Common myeloid progenitor, CD34-positive (primary cell): ENCODE data around the gene CFH.
"Not testable (repeated sequence)": the region's sequence is repeated elsewhere in the genome, so short reads cannot be mapped to it uniquely, and the experiment has no call there.

Source experiments
- CTCF ChIA-PET: fragments of 350-600 bp; sonication (Branson Sonifier 250); formaldehyde crosslinking; loops from one replicate; lab custom pipeline; 2021; ENCODE audit warnings: antibody characterized with exemption; lab: Charles Lee
- POLR2A ChIA-PET: fragments of 350-600 bp; sonication (Branson Sonifier 250); formaldehyde crosslinking; loops from one replicate; lab custom pipeline; 2021; ENCODE audit warnings: antibody characterized with exemption; lab: Charles Lee
- DNase-seq, 3 donors: peaks; one replicate each; pipeline versions ENCODE4 v3.0.0 to v3.0.0-alpha.2; 2013
- H3K27ac ChIP-seq, 2 experiments: 1 replicate in 1 of 2; 2 replicates in 1 of 2; pipeline ENCODE4 v1.7.0; 2013; ENCODE audit warnings: inconsistent platforms in 2 of 2, low read length in 2 of 2, mild to moderate bottlenecking in 2 of 2, low read depth in 1 of 2, moderate library complexity in 1 of 2; ENCODE audit not compliant: severe bottlenecking in 2 of 2, insufficient read depth in 1 of 2, poor library complexity in 1 of 2
- H3K27me3 ChIP-seq, 5 experiments: replicated peaks in 2 of 5; 1 replicate in 3 of 5; 2 replicates in 2 of 5; pipeline versions ENCODE4 v1.6.1 to v1.7.0; 2013; ENCODE audit warnings: low read length in 4 of 5, mild to moderate bottlenecking in 2 of 5, moderate library complexity in 2 of 5, inconsistent platforms in 1 of 5; ENCODE audit not compliant: insufficient read depth in 5 of 5, control insufficient read depth in 4 of 5
- H3K36me3 ChIP-seq, 4 experiments: 1 replicate in 2 of 4; 2 replicates in 2 of 4; pipeline versions ENCODE4 v1.6.1 to v1.7.0; 2013; ENCODE audit warnings: low read length in 3 of 4, control low read depth in 1 of 4, mild to moderate bottlenecking in 1 of 4; ENCODE audit not compliant: control insufficient read depth in 4 of 4, insufficient read depth in 4 of 4
- H3K4me1 ChIP-seq, 4 experiments: 1 replicate in 3 of 4; 2 replicates in 1 of 4; pipeline versions ENCODE4 v1.6.1 to v1.7.1; 2013; ENCODE audit warnings: low read length in 3 of 4, mild to moderate bottlenecking in 3 of 4, control low read depth in 1 of 4, inconsistent platforms in 1 of 4, moderate library complexity in 1 of 4; ENCODE audit not compliant: control insufficient read depth in 4 of 4, insufficient read depth in 4 of 4; ENCODE audit errors: control extremely low read depth in 1 of 4
- H3K4me3 ChIP-seq, 7 experiments: 1 replicate in 4 of 7; 2 replicates in 3 of 7; pipeline versions ENCODE4 v1.5.1 to v1.7.0; 2013; ENCODE audit warnings: mild to moderate bottlenecking in 7 of 7, low read length in 6 of 7, moderate library complexity in 6 of 7, inconsistent platforms in 2 of 7, low read depth in 2 of 7, control low read depth in 1 of 7; ENCODE audit not compliant: insufficient read depth in 4 of 7, control insufficient read depth in 1 of 7; ENCODE audit errors: extremely low read depth in 1 of 7
- H3K9me3 ChIP-seq, 5 experiments: 1 replicate in 4 of 5; 2 replicates in 1 of 5; pipeline versions ENCODE4 v1.6.1 to v1.7.1; 2013; ENCODE audit warnings: low read length in 4 of 5, mild to moderate bottlenecking in 2 of 5, inconsistent platforms in 1 of 5, low read depth in 1 of 5, moderate library complexity in 1 of 5; ENCODE audit not compliant: control insufficient read depth in 4 of 5, insufficient read depth in 2 of 5; ENCODE audit errors: control extremely low read depth in 1 of 5
- WGBS: methylation state at CpG from one replicate; pipeline ENCODE4 v1.1.5; 2013; ENCODE audit not compliant: insufficient coverage; 5-methylcytosine and 5-hydroxymethylcytosine counted together

Gene CFH

DNA sequence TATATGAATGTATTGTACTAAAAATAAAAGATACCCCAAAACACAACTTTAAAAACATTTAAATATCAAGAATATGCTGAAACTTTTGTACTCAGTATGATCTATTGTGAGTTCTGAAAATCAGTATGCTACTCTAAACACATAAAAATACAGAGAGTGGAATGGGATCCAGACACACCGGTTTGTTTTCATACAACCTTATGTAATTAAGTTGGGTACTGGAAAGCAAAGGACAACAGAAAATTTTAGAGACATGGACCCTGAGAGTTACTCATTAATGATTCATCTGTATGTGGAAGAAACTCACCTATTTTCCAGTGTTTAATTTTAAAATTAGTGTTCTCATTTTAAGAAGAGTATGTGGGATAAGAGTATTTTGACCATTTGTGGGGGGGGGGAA lies 121.9 kb downstream of the CFH start:
- no peak overlapping the region for H3K27ac ChIP-seq
- no peaks in the 10 kb centered on the region for H3K36me3 ChIP-seq
- WGBS: no CpG with 5 or more reads among the region's 1 CpG
- no peaks in the 10 kb centered on the region for H3K27me3 ChIP-seq
- no peak overlapping the region for H3K4me3 ChIP-seq
- CTCF ChIA-PET: no interaction called here
- POLR2A ChIA-PET: no interaction called here
- H3K4me1 ChIP-seq: no peaks in the 10 kb centered on the region
- DNase-seq: no peak
- no peaks in the 10 kb centered on the region for H3K9me3 ChIP-seq

DNA sequence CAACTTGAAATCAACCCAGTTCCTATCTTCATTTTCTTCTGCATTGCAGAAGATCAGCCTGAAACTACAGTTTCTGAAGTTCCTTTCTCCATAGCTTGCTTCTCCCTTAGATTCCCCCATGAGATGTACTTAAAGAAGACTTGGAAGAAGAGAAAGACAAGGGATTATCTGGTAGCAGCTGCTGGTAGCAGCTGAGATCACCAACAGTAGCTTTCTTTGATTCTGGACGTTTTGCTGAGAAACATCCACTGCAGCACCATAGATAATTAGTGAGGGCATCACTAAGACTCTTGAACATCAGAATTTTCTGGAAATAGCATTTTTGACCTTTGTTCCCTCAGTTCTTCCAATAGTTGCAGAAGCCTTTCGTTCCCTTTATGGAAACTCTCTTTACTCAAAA lies 122.3 kb downstream of the CFH start:
- no peak overlapping the region for H3K27ac ChIP-seq
- DNase-seq: no peak
- no peaks in the 10 kb centered on the region for H3K36me3 ChIP-seq
- H3K9me3 ChIP-seq: no peaks in the 10 kb centered on the region
- H3K4me3 ChIP-seq: no peak overlapping the region
- no peaks in the 10 kb centered on the region for H3K27me3 ChIP-seq
- WGBS: no CpG with 5 or more reads among the region's 2 CpGs
- H3K4me1 ChIP-seq: no peaks in the 10 kb centered on the region
- POLR2A ChIA-PET: no interaction called here
- CTCF ChIA-PET: no interaction called here

DNA sequence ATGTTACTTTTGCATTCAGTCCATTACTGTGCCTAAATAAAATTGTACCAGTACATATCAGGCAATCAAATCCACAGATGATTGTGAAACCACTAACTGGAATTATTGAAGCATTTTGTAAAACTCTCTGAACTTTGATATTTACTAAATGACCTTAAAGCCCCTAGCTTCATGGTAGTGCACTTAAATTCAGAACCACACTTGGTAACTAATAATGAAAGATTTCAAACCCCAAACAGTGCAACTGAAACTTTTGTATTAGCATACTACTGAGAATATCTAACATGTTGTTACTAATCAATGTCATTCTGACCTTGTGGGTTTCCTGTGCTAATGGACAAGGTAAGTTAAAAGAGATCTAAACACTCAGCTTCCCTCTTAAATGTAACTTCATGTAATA lies 122.8 kb downstream of the CFH start, which contains the start of gene CFHR3:
CFHR3 (plus strand) TSS at position 238 of the 400 bp plus-strand sequence; CDS start at position 285, 47 bp downstream.
- POLR2A ChIA-PET: no interaction called here
- no peaks in the 10 kb centered on the region for H3K27me3 ChIP-seq
- no peak within 1 kb of the TSS for H3K4me3 ChIP-seq
- H3K9me3 ChIP-seq: no peaks in the 10 kb centered on the region
- H3K4me1 ChIP-seq: no peaks in the 10 kb centered on the region
- CTCF ChIA-PET: no interaction called here
- no peaks in the 10 kb centered on the region for H3K36me3 ChIP-seq
- DNase-seq: no peak
- H3K27ac ChIP-seq: no peak within 1 kb of the TSS

DNA sequence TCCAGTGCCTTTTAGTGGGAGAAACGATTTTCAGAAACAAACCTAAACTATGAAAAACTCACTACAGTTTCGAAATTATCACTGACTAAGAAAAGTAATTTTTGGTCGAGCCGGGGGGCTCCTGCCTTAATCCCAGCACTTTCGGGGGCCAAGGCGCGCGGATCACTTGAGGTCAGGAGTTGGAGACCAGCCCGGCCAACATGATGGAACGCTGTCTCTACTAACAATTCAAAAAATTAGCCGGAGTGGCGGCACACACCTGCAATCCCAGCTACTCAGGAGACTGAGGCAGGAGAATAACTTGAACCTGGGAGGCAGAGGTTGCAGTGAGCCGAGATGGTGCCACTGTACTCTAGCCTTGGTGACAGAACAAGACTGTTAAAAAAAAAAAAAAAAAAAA lies 125.8 kb downstream of the CFH start:
- POLR2A ChIA-PET: no interaction called here
- Histone ChIP-seq H3K36me3 (no peaks in the 10 kb centered on the region), H3K4me1 (no peaks in the 10 kb centered on the region), H3K4me3 (no peak overlapping the region), H3K27ac (no peak overlapping the region), H3K9me3 (no peaks in the 10 kb centered on the region), H3K27me3 (no peaks in the 10 kb centered on the region)
- 100% methylated on average over 3 of the region's 13 CpGs for WGBS
- no peak for DNase-seq
- CTCF ChIA-PET: no interaction called here

DNA sequence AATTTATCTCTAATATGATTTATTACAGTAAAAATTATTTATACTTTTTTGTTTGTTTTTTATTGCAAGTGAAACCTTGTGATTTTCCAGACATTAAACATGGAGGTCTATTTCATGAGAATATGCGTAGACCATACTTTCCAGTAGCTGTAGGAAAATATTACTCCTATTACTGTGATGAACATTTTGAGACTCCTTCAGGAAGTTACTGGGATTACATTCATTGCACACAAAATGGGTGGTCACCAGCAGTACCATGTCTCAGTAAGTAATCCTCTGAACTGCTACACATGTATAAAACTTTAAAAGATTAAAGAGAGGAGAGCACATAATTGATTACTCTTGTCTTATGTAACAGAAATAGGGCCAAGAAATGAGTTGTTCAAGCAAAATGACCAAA lies 127.2 kb downstream of the CFH start:
- Histone ChIP-seq H3K4me3 (no peak overlapping the region), H3K36me3 (no peaks in the 10 kb centered on the region), H3K27me3 (no peaks in the 10 kb centered on the region), H3K4me1 (no peaks in the 10 kb centered on the region), H3K27ac (no peak overlapping the region), H3K9me3 (no peaks in the 10 kb centered on the region)
- WGBS: no CpG with 5 or more reads among the region's 1 CpG
- CTCF ChIA-PET: no interaction called here
- POLR2A ChIA-PET: no interaction called here
- DNase-seq: no peak

DNA sequence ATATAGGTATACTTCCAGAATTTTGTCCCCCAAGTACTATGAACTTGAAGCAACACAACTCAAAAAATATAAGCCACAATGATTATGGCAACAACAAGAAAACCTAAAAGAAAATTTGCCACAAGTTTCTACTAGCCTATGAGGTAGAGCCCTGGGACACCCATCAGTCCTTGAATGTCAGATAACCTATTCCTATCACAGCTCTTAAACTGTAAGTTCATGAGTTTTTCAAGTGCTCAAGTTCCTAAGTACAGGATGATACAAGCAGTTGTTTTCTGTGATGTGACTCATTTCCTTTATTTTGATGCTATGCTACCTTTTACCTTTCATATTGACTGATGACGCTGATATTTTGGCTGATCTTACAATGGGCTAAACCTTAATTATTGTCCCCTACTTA lies 139.4 kb downstream of the CFH start:
- CTCF ChIA-PET, H3K9me3 ChIP-seq, H3K36me3 ChIP-seq, H3K4me1 ChIP-seq, POLR2A ChIA-PET, H3K27me3 ChIP-seq, DNase-seq, H3K27ac ChIP-seq, H3K4me3 ChIP-seq: not testable (repeated sequence)
- no CpG with 5 or more reads among the region's 1 CpG for WGBS

DNA sequence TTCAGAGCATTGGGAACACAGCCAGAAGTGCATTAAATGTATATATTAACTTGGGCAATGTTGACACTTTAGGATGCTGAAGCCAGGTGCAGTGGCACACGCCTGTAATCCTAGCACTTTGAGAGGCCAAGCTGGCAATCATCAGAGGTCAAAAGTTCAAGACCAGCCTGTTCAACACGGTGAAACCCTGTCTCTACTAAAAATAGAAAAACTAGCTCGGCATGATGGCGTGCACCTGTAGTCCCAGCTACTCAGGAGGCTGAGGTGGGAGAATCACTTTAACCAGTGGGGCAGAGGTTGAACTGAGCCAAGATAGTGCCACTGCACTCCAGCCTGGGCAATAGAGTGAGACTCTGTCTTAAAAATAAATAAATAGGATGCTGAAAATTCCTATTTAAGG lies 142.3 kb downstream of the CFH start:
- H3K36me3 ChIP-seq, H3K27ac ChIP-seq, H3K4me1 ChIP-seq, POLR2A ChIA-PET, DNase-seq, H3K27me3 ChIP-seq, H3K4me3 ChIP-seq, CTCF ChIA-PET, H3K9me3 ChIP-seq: not testable (repeated sequence)
- no CpG with 5 or more reads among the region's 4 CpGs for WGBS
